HuH-7.5 (cell line): ENCODE measurements around the gene C19orf53.

Experiments used
- DNase-seq: peaks from one replicate; pipeline ENCODE4 v3.0.0; 2011; ENCODE audit warnings: low spot score

The C19orf53 gene

GRCh38 chr19:13796301-13797057 lies 22.2 kb downstream of the C19orf53 start:
- no peak for DNase-seq

DNA sequence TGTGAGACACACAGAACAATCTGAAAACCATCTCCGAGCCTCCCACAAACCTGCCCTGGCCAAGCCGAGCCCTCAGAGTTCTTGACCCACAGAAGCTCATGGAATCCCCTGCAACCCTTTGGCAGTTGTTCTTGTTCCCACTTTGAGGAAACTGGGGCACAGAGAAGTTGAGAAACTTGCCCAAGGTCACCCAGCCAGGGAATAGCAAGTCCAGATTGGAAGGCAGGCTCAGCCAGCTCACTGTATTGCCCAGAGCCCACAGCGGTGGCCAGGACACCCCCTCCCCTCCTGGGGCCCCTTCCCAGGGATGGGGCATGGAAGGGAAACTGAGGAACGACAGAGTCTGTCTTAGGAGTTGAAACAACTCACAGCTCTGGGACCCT lies 22.8 kb downstream of the C19orf53 start:
- DNase-seq: no peak

DNA sequence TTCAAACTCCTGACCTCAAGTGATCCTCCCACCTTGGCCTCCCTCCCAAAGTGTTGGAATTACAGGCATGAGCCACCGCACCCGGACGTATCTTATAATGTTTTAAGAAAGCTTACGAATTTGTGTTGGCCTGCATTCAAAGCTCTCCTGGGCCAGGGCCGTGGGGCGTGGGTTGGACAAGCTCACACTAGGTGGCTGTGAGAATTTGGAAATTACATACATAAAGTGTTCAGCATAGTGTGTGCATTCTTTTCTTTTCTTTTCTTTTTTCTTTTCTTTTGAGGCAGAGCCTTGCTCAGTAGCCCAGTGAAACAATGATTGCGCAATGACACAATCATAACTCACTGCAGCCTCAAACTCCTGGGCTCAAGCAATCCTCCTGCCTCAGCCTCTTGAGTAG lies 23.6 kb downstream of the C19orf53 start:
- no peak for DNase-seq

DNA sequence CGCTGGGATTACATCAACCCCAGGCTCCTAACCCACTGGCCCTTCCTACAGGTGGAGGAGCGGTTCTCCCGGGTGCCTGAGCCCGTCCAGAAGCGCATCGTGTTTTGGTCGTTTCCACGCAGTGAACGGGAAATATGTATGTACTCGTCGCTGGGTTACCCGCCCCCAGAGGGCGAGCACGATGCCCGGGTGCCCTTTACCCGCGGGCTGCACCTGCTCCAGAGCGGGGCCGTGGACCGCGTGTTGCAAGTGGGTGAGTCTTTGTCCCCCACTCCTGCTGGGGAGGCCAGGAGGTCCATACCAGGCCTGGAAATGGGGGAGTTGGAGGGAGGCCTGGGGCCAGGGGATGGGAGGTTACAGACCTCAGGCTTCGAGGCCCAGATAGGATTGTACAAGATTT lies 25.4 kb downstream of the C19orf53 start:
- no peak for DNase-seq

DNA sequence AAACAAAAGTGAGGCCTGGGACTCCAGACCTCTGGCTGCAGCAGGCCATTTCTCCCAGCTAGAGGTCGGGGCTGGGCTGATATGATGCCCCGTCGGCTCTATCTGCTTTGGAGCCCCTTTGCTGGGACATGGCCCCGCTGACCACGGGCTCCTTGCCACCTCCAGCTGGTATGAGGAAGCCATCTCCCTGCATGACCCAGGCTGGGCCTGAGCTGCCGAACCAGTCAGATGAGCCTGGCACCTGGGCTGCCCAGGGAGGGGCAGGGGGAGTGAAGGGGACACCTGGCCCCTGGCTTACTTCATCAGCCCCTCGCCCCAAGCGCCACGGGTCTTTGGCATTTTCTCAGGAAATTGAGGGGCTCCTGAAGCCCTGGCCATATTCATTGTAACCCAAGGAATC lies 28.8 kb downstream of the C19orf53 start:
- DNase-seq: no peak

- DNase-seq: no peak
Measured at GRCh38 chr19:13804830-13805683, 30.8 kb downstream of the C19orf53 start.

DNA sequence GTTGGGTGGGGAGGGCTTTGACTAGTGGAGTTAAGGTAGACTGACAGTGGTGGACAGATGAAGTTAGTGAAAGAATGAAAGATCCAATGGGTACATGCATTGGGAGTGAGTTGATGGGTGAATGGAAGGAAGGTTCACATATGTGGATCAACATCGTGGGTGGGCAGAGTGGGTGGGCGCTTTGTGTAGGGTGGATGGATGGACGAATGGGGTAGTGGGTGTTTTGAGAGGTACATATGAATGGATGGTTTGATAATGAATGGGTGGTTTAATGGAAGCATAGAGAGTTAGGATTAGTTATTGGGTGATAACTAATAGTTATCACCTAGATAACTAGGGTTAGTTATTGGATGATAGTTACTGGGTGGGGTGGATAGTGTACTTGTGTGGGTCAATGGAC lies 32.5 kb downstream of the C19orf53 start:
- DNase-seq: no peak

GRCh38 chr19:13807421-13808021 lies 33.3 kb downstream of the C19orf53 start:
- DNase-seq: no peak

DNA sequence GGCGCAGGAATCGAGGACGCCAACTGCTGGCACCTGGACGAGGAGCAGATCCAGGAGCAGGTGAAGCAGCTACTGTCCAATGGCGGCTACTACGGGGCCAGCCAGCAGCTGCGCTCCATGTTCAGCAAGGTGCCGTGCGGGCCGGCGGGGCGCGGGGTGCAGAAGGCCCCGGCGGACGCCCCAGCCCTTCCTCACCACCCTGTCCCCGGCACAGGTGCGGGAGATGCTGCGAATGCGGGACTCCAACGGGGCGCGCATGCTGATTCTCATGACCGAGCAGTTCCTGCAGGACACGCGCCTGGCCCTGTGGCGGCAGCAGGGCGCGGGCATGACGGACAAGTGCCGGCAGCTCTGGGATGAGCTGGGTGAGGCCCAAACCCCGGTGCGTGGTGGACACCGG lies 34.6 kb downstream of the C19orf53 start:
- DNase-seq: no peak

- no peak for DNase-seq
Measured at GRCh38 chr19:13812544-13812943, 38.3 kb downstream of the C19orf53 start.

GRCh38 chr19:13813147-13813546 lies 38.9 kb downstream of the C19orf53 start:
- no peak for DNase-seq

DNA sequence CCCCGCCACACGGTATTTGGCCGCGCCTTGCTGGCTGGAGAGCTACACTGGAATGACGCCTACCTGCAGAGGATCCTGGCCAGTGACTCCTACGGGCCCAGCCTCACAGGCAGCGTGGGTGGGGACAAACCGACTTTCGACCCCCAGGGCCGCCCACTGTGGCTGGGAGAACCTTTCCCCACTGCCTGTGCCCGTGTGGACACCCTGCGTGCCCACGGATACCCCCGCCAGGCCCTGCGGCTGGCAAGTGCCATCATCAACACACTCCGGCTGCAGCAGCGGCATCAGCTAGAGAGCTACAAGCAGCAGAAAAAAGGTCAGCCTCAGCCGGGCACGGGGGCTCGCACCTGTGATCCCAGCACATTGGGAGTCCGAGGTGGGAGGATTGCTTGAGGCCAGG lies 40.3 kb downstream of the C19orf53 start:
- DNase-seq: no peak

GRCh38 chr19:13817018-13817614 lies 42.9 kb downstream of the C19orf53 start:
- DNase-seq: no peak

DNA sequence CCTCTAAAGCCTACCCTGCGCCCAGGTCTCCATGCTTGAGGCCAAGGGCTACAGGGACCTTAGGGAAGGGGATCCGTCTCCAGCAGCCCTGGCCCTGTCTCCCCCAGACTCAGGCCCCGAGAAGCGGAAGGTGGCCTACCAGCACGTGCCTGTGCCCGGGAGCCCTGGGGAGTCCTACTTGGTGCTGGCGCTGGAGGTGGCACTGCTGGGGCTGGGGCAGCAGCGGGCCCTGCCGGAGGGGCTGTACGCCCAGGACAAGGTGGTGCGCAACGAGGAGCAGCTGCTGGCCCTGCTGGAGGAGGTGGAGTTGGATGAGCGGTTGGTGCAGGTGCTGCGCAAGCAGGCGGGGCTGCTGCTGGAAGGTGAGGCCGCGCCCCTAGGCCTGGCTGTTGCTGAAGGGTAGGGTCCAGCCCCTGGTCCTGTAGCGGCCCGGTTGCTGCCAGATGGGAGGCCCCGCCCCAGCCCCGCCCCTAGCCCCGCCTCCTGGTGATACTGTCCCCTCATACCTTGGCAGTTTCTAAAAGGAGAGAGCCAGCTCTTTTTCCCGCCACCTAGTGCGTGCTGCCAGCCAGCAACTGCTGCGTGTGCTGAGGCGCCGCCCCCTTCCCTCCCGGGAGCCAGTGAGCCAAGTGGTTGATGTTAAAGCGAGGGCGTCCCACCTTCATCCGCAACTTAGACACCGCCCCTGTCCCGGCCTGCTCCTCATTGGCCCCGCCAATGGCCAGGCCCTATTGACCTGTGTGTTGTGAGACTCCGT lies 43.5 kb downstream of the C19orf53 start:
- DNase-seq: no peak

DNA sequence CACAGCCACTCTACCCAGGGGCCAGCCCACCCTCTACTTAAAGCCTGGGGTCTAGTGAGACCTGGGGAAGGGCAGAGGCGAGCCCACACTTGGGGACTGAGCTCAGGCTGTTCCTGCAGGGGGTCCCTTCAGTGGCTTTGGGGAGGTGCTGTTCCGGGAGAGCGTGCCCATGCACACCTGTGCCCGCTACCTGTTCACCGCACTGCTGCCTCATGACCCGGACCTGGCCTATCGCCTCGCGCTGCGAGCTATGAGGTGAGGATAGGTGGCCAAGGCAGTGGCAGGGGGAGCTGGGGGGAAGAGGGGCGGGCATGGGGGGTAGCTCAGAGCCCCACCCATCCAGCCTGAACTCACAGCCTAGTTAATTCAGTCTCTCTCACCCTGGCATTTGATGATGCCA lies 45.0 kb downstream of the C19orf53 start:
- DNase-seq: no peak

GRCh38 chr19:13821292-13821691 lies 47.0 kb downstream of the C19orf53 start:
- DNase-seq: no peak

GRCh38 chr19:13823256-13823655 lies 49.0 kb downstream of the C19orf53 start:
- DNase-seq: no peak

DNA sequence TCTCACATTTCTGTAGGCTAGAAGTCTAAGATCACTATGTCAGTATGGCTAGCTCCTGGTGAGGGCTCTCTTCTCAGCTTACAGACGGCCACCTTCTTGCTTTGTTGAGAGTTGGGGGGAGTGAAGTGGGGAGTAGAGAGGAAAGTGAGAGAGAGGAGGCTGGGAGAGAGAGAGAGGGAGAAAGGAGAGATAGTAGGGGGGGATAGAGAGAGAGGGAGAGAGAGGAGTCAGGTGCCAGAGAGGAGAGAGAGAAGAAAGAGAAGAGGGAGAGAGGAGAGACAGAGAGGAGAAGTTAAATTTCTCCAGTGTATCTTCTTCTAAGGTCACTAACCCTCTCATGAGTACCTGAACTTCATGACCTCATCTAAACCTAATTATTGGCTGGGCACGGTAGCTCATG lies 49.6 kb downstream of the C19orf53 start:
- DNase-seq: no peak

- DNase-seq: no peak
Measured at GRCh38 chr19:13824703-13825102, 50.4 kb downstream of the C19orf53 start.

DNA sequence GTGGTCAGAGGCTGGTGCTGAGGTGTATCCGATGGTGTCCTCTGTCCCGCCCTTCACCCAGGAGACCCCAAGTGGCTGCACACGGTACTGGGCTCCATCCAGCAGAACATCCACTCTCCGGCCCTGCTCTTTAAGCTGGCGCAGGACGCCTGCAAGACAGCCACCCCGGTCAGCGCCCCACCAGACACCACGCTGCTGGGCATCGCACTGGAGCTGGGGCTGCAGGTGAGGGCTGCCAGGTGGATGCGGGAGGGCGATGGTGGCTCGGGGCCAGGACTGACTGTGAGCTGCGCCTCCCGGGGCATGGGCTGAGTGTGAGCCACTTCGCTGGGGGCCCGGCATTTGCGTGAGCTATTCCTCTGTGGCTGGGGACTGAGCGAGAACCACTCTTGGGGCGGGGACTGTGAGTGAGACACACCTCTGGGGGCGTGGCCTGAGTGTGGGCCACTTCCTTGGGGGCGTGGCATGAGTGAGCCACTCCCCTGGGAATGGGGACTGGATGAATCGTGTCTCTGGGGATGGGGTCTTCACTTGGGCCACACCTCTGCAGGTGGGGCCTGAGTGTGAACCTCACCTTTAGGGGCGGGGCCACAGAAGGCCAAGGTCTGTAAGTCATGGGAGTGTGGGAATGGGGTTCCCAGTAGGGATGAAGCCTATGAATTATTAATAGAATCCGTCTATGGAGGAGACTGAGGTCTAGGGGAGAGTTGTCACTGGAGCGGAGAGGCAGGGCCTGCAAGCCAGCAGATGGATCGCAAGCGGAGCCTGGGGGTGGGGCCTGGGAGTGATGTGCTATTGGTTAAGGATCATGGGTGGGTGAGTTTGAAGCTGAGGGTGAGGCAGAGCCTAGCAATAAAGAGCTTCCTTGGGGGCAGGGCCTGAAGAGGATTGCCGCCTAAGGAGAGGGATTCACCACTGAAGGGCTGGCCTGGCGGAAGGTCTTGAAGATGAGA lies 51.5 kb downstream of the C19orf53 start:
- no peak for DNase-seq
